ENCODE data around the gene XPO1.
A peak's percentile ranks its signal among the peaks of the same experiment; 100 is the strongest.

The XPO1 gene

GRCh38 chr2:61538920-61539520 is 864 bp upstream of the XPO1 start:
- peak overlapping the region; percentile 93 for H4K8ac ChIP-seq (ENCODE audit: low read depth, low read length)
- H3K14ac ChIP-seq (ENCODE audit: low read length), result peak overlapping the region; percentile 82
- peak overlapping the region; percentile 78 for H3K4me2 ChIP-seq (ENCODE audit: low read length)
- H2BK5ac ChIP-seq (ENCODE audit: low read depth, low read length, poor library complexity), result peak overlapping the region; percentile 68
- H4K91ac ChIP-seq (ENCODE audit: low read depth, low read length), result peak overlapping the region; percentile 41
- H3K79me2 ChIP-seq (ENCODE audit: control insufficient read depth, insufficient read depth, low read length, poor library complexity), result peaks cover 17% of the 10 kb centered on the region
- peaks cover 0 to 3% of the 10 kb centered on the region in 2 experiments for H3K36me3 ChIP-seq (ENCODE audit: control insufficient read depth in 1 of 2, insufficient read depth in 2 of 2, low read length in 2 of 2)
- H2BK120ac ChIP-seq (ENCODE audit: insufficient read depth, low read length, poor library complexity), result peak overlapping the region; percentile 35
- peak overlapping the region; percentile 6 for H3K18ac ChIP-seq (ENCODE audit: low read length)
- no CpG with 5 or more reads among the region's 19 CpGs for WGBS (ENCODE audit: extremely low coverage, insufficient coverage, insufficient read length)
- H3K4me3 ChIP-seq (ENCODE audit: low read depth, low read length), result peak overlapping the region; percentile 70
- H3K27ac ChIP-seq (ENCODE audit: low read depth, low read length), result peak overlapping the region; percentile 88
- peak in 1 of 2 donors; percentile 25 for DNase-seq
- H3K4me1 ChIP-seq (ENCODE audit: control insufficient read depth in 1 of 2, insufficient read depth in 2 of 2, low read length in 2 of 2), result peaks cover 0 to 3% of the 10 kb centered on the region in 2 experiments
- peaks cover 18% of the 10 kb centered on the region for H3K79me1 ChIP-seq (ENCODE audit: low read length)
- no peaks in the 10 kb centered on the region for H3K27me3 ChIP-seq (ENCODE audit: insufficient read depth, low read length)
- peak overlapping the region; percentile 91 for H4K12ac ChIP-seq (ENCODE audit: low read depth, low read length)
- H3K4ac ChIP-seq (ENCODE audit: low read depth, low read length), result peak overlapping the region; percentile 52
- no peak overlapping the region for H3K23ac ChIP-seq (ENCODE audit: low read length)
- H2AK5ac ChIP-seq (ENCODE audit: low read length), result no peak overlapping the region
- H2BK12ac ChIP-seq (ENCODE audit: low read length), result peak overlapping the region; percentile 1
- H2AFZ ChIP-seq (ENCODE audit: insufficient read depth, low read length, poor library complexity), result peak overlapping the region; percentile 26
- peak overlapping the region; percentile 80 for H3K9ac ChIP-seq (ENCODE audit: low read length)
- no peaks in the 10 kb centered on the region for H3K9me3 ChIP-seq (ENCODE audit: insufficient read depth, low read depth, low read length)

- peak overlapping the region; percentile 83 for H2AFZ ChIP-seq (ENCODE audit: insufficient read depth, low read length, poor library complexity)
- H4K91ac ChIP-seq (ENCODE audit: low read depth, low read length), result peak overlapping the region; percentile 98
- peak overlapping the region; percentile 97 for H3K18ac ChIP-seq (ENCODE audit: low read length)
- no peaks in the 10 kb centered on the region for H3K9me3 ChIP-seq (ENCODE audit: insufficient read depth, low read depth, low read length)
- H3K79me1 ChIP-seq (ENCODE audit: low read length), result peaks cover 18% of the 10 kb centered on the region
- peak overlapping the region; percentile 94 for H3K4me3 ChIP-seq (ENCODE audit: low read depth, low read length)
- no peak overlapping the region for H2BK12ac ChIP-seq (ENCODE audit: low read length)
- H4K12ac ChIP-seq (ENCODE audit: low read depth, low read length), result peak overlapping the region; percentile 96
- peak overlapping the region; percentile 45 for H4K8ac ChIP-seq (ENCODE audit: low read depth, low read length)
- H3K4me2 ChIP-seq (ENCODE audit: low read length), result peak overlapping the region; percentile 87
- no peak for DNase-seq
- H3K9ac ChIP-seq (ENCODE audit: low read length), result peak overlapping the region; percentile 98
- peak overlapping the region; percentile 96 for H2BK5ac ChIP-seq (ENCODE audit: low read depth, low read length, poor library complexity)
- H3K79me2 ChIP-seq (ENCODE audit: control insufficient read depth, insufficient read depth, low read length, poor library complexity), result peaks cover 19% of the 10 kb centered on the region
- peak overlapping the region; percentile 95 for H2BK120ac ChIP-seq (ENCODE audit: insufficient read depth, low read length, poor library complexity)
- H3K36me3 ChIP-seq (ENCODE audit: control insufficient read depth in 1 of 2, insufficient read depth in 2 of 2, low read length in 2 of 2), result peaks cover 0 to 3% of the 10 kb centered on the region in 2 experiments
- H3K4ac ChIP-seq (ENCODE audit: low read depth, low read length), result peak overlapping the region; percentile 98
- no peaks in the 10 kb centered on the region for H3K27me3 ChIP-seq (ENCODE audit: insufficient read depth, low read length)
- H3K23ac ChIP-seq (ENCODE audit: low read length), result no peak overlapping the region
- peak overlapping the region; percentile 6 for H2AK5ac ChIP-seq (ENCODE audit: low read length)
- WGBS (ENCODE audit: extremely low coverage, insufficient coverage, insufficient read length), result no CpG with 5 or more reads among the region's 15 CpGs
- H3K4me1 ChIP-seq (ENCODE audit: control insufficient read depth in 1 of 2, insufficient read depth in 2 of 2, low read length in 2 of 2), result peaks cover 0 to 3% of the 10 kb centered on the region in 2 experiments
- peak overlapping the region; percentile 96 for H3K27ac ChIP-seq (ENCODE audit: low read depth, low read length)
- peak overlapping the region; percentile 96 for H3K14ac ChIP-seq (ENCODE audit: low read length)
Measured at GRCh38 chr2:61537950-61538199, 281 bp downstream of the XPO1 start.

GRCh38 chr2:61537277-61537949 is 743 bp downstream of the XPO1 start:
- peak overlapping the region; percentile 94 for H3K4me3 ChIP-seq (ENCODE audit: low read depth, low read length)
- H4K8ac ChIP-seq (ENCODE audit: low read depth, low read length), result peak overlapping the region; percentile 83
- peak overlapping the region; percentile 83 for H2AFZ ChIP-seq (ENCODE audit: insufficient read depth, low read length, poor library complexity)
- peak overlapping the region; percentile 6 for H2AK5ac ChIP-seq (ENCODE audit: low read length)
- peaks cover 0 to 3% of the 10 kb centered on the region in 2 experiments for H3K4me1 ChIP-seq (ENCODE audit: control insufficient read depth in 1 of 2, insufficient read depth in 2 of 2, low read length in 2 of 2)
- peaks cover 18% of the 10 kb centered on the region for H3K79me1 ChIP-seq (ENCODE audit: low read length)
- H3K27ac ChIP-seq (ENCODE audit: low read depth, low read length), result peak overlapping the region; percentile 96
- peak overlapping the region; percentile 87 for H3K4me2 ChIP-seq (ENCODE audit: low read length)
- peak overlapping the region; percentile 98 for H3K4ac ChIP-seq (ENCODE audit: low read depth, low read length)
- peaks cover 2 to 3% of the 10 kb centered on the region in 2 experiments for H3K36me3 ChIP-seq (ENCODE audit: control insufficient read depth in 1 of 2, insufficient read depth in 2 of 2, low read length in 2 of 2)
- no peaks in the 10 kb centered on the region for H3K27me3 ChIP-seq (ENCODE audit: insufficient read depth, low read length)
- H4K12ac ChIP-seq (ENCODE audit: low read depth, low read length), result peak overlapping the region; percentile 96
- peak overlapping the region; percentile 98 for H3K9ac ChIP-seq (ENCODE audit: low read length)
- peak overlapping the region; percentile 96 for H3K14ac ChIP-seq (ENCODE audit: low read length)
- H3K79me2 ChIP-seq (ENCODE audit: control insufficient read depth, insufficient read depth, low read length, poor library complexity), result peaks cover 24% of the 10 kb centered on the region
- no peaks in the 10 kb centered on the region for H3K9me3 ChIP-seq (ENCODE audit: insufficient read depth, low read depth, low read length)
- H2BK5ac ChIP-seq (ENCODE audit: low read depth, low read length, poor library complexity), result peak overlapping the region; percentile 96
- peak overlapping the region; percentile 97 for H3K18ac ChIP-seq (ENCODE audit: low read length)
- DNase-seq, result peak; percentile 37 to 67
- WGBS (ENCODE audit: extremely low coverage, insufficient coverage, insufficient read length), result no CpG with 5 or more reads among the region's 52 CpGs
- H4K91ac ChIP-seq (ENCODE audit: low read depth, low read length), result peak overlapping the region; percentile 98
- H3K23ac ChIP-seq (ENCODE audit: low read length), result no peak overlapping the region
- H2BK12ac ChIP-seq (ENCODE audit: low read length), result no peak overlapping the region
- H2BK120ac ChIP-seq (ENCODE audit: insufficient read depth, low read length, poor library complexity), result peak overlapping the region; percentile 95

GRCh38 chr2:61536572-61537276 is 1.4 kb downstream of the XPO1 start:
- peaks cover 0 to 3% of the 10 kb centered on the region in 2 experiments for H3K4me1 ChIP-seq (ENCODE audit: control insufficient read depth in 1 of 2, insufficient read depth in 2 of 2, low read length in 2 of 2)
- H3K4me3 ChIP-seq (ENCODE audit: low read depth, low read length), result peak overlapping the region; percentile 94
- H3K9me3 ChIP-seq (ENCODE audit: insufficient read depth, low read depth, low read length), result no peaks in the 10 kb centered on the region
- H2AK5ac ChIP-seq (ENCODE audit: low read length), result no peak overlapping the region
- peak overlapping the region; percentile 98 for H4K91ac ChIP-seq (ENCODE audit: low read depth, low read length)
- peak overlapping the region; percentile 87 for H3K14ac ChIP-seq (ENCODE audit: low read length)
- H3K18ac ChIP-seq (ENCODE audit: low read length), result no peak overlapping the region
- no CpG with 5 or more reads among the region's 26 CpGs for WGBS (ENCODE audit: extremely low coverage, insufficient coverage, insufficient read length)
- H3K4me2 ChIP-seq (ENCODE audit: low read length), result peak overlapping the region; percentile 87
- peak; percentile 91 to 92 for DNase-seq
- H4K12ac ChIP-seq (ENCODE audit: low read depth, low read length), result no peak overlapping the region
- H3K36me3 ChIP-seq (ENCODE audit: control insufficient read depth in 1 of 2, insufficient read depth in 2 of 2, low read length in 2 of 2), result peaks cover 3% of the 10 kb centered on the region in 2 experiments
- H2BK5ac ChIP-seq (ENCODE audit: low read depth, low read length, poor library complexity), result peak overlapping the region; percentile 83
- peak overlapping the region; percentile 38 for H2BK120ac ChIP-seq (ENCODE audit: insufficient read depth, low read length, poor library complexity)
- H3K9ac ChIP-seq (ENCODE audit: low read length), result peak overlapping the region; percentile 98
- no peak overlapping the region for H2BK12ac ChIP-seq (ENCODE audit: low read length)
- H3K79me1 ChIP-seq (ENCODE audit: low read length), result peaks cover 18% of the 10 kb centered on the region
- H3K23ac ChIP-seq (ENCODE audit: low read length), result no peak overlapping the region
- H3K27ac ChIP-seq (ENCODE audit: low read depth, low read length), result peak overlapping the region; percentile 96
- H3K79me2 ChIP-seq (ENCODE audit: control insufficient read depth, insufficient read depth, low read length, poor library complexity), result peaks cover 27% of the 10 kb centered on the region
- H3K4ac ChIP-seq (ENCODE audit: low read depth, low read length), result peak overlapping the region; percentile 91
- no peaks in the 10 kb centered on the region for H3K27me3 ChIP-seq (ENCODE audit: insufficient read depth, low read length)
- peak overlapping the region; percentile 71 for H2AFZ ChIP-seq (ENCODE audit: insufficient read depth, low read length, poor library complexity)
- peak overlapping the region; percentile 83 for H4K8ac ChIP-seq (ENCODE audit: low read depth, low read length)
